RWPE1 (cell line): Measurements from ENCODE around the gene COX6A2.
"Not testable (repeated sequence)": the region's sequence is repeated elsewhere in the genome, so short reads cannot be mapped to it uniquely, and the experiment has no call there.

ENCODE experiments used
- CTCF ChIA-PET: fragments of 350-600 bp; sonication (Branson Sonifier 250); formaldehyde crosslinking; extraction: SDS; loops from one replicate; lab custom pipeline; 2021; lab: Yijun Ruan, JAX
- POLR2A ChIA-PET: fragments of 400-600 bp; formaldehyde crosslinking; extraction: SDS; loops from one replicate; lab custom pipeline; 2020; ENCODE audit warnings: antibody characterized with exemption; ENCODE audit not compliant: low non-redundant PET; lab: Yijun Ruan, JAX
- DNase-seq: peaks from one replicate; pipeline ENCODE4 v3.0.0; 2012; ENCODE audit warnings: low spot score
- H3K27ac ChIP-seq: fragments of 450-650 bp; 2 replicates; pipeline ENCODE4 v1.5.1; 2017
- CTCF ChIP-seq: fragments of 450-650 bp; conservative IDR thresholded peaks from 2 replicates; pipeline ENCODE4 v1.5.1; 2017; ENCODE audit warnings: low read depth, mild to moderate bottlenecking

The COX6A2 gene

GRCh38 chr16:31439519-31439918 lies 11.4 kb upstream of the COX6A2 start:
- no peak for TF ChIP-seq CTCF
- H3K27ac ChIP-seq, result no peak overlapping the region
- ChIA-PET CTCF (no interaction called here), POLR2A (no interaction called here)
- DNase-seq, result no peak

GRCh38 chr16:31439023-31439422 lies 10.9 kb upstream of the COX6A2 start:
- POLR2A ChIA-PET, H3K27ac ChIP-seq, DNase-seq: not testable (repeated sequence)
- CTCF ChIA-PET, result interaction anchor here (0.7 kb wide), 1 partner anchor 12 kb away, joined by 4 read pairs; no protein-coding TSS in a partner anchor

GRCh38 chr16:31438414-31438813 lies 10.3 kb upstream of the COX6A2 start:
- TF ChIP-seq CTCF, result no peak
- H3K27ac ChIP-seq, result no peak overlapping the region
- ChIA-PET CTCF (interaction anchor here (0.7 kb wide), 1 partner anchor 13 kb away, joined by 4 read pairs; no protein-coding TSS in a partner anchor), POLR2A (no interaction called here)
- DNase-seq, result no peak

- no peak overlapping the region for H3K27ac ChIP-seq
- no peak for TF ChIP-seq CTCF
- no peak for DNase-seq
- CTCF ChIA-PET, result interaction anchor here (0.7 kb wide), 1 partner anchor 173 kb away, joined by 5 read pairs; no protein-coding TSS in a partner anchor
- POLR2A ChIA-PET, result interaction anchor here (1.5 kb wide), 1 partner anchor 23 kb away, joined by 3 read pairs; the partner anchor contains the start of gene ARMC5
Observed at GRCh38 chr16:31436221-31437045, 8.3 kb upstream of the COX6A2 start.

- peak; percentile 18 for DNase-seq
- ChIA-PET POLR2A (interaction anchor here (1.5 kb wide), 1 partner anchor 24 kb away, joined by 3 read pairs; the partner anchor contains the start of gene ARMC5), CTCF (interaction anchor here (0.5 kb wide), 1 partner anchor 55 kb away, joined by 6 read pairs; no protein-coding TSS in a partner anchor)
- TF ChIP-seq CTCF, result no peak
- H3K27ac ChIP-seq, result no peak overlapping the region
Observed at GRCh38 chr16:31435341-31436220, 7.4 kb upstream of the COX6A2 start.

- no peak for DNase-seq
- POLR2A ChIA-PET, result interaction anchor here (0.6 kb wide), 1 partner anchor 48 kb away, joined by 3 read pairs; no protein-coding TSS in a partner anchor
- TF ChIP-seq CTCF, result no peak
- CTCF ChIA-PET, result interaction anchor here (0.7 to 0.8 kb wide), 3 partner anchors 97 to 446 kb away, joined by 3 to 8 read pairs (median 4); partner anchors contain the start of gene HSD3B7
- no peak overlapping the region for H3K27ac ChIP-seq
Observed at GRCh38 chr16:31430380-31431052, 2.4 kb upstream of the COX6A2 start.
